Coronary artery (tissue), 2 donors: Measurements from ENCODE around the gene LRRC28.

Source experiments
- DNase-seq: peaks from one replicate; pipeline ENCODE4 v3.0.0-alpha.2; 2017; ENCODE audit warnings: low spot score
- H3K27ac ChIP-seq, 2 donors: fragments of 200-600 bp; sonication (generic); one replicate each; pipeline ENCODE4 v1.5.1; 2016 to 2019
- H3K4me3 ChIP-seq: fragments of 200-600 bp; sonication (generic); 2 replicates; pipeline ENCODE4 v1.5.1; 2016; ENCODE audit warnings: mild to moderate bottlenecking, moderate library complexity
- TF ChIP-seq, protein P1 (sequence below): fragments of 200-600 bp; sonication (generic); IDR thresholded peaks from one replicate; pipeline ENCODE4 v1.5.1; 2019; ENCODE audit warnings: antibody characterized with exemption

Gene LRRC28

GRCh38 chr15:99433757-99434450 lies 182.6 kb downstream of the LRRC28 start:
- no peak for DNase-seq
- no peak overlapping the region for H3K27ac ChIP-seq
- no peak overlapping the region for H3K4me3 ChIP-seq
- TF ChIP-seq, protein P1, sequence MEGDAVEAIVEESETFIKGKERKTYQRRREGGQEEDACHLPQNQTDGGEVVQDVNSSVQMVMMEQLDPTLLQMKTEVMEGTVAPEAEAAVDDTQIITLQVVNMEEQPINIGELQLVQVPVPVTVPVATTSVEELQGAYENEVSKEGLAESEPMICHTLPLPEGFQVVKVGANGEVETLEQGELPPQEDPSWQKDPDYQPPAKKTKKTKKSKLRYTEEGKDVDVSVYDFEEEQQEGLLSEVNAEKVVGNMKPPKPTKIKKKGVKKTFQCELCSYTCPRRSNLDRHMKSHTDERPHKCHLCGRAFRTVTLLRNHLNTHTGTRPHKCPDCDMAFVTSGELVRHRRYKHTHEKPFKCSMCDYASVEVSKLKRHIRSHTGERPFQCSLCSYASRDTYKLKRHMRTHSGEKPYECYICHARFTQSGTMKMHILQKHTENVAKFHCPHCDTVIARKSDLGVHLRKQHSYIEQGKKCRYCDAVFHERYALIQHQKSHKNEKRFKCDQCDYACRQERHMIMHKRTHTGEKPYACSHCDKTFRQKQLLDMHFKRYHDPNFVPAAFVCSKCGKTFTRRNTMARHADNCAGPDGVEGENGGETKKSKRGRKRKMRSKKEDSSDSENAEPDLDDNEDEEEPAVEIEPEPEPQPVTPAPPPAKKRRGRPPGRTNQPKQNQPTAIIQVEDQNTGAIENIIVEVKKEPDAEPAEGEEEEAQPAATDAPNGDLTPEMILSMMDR = no peak

DNA sequence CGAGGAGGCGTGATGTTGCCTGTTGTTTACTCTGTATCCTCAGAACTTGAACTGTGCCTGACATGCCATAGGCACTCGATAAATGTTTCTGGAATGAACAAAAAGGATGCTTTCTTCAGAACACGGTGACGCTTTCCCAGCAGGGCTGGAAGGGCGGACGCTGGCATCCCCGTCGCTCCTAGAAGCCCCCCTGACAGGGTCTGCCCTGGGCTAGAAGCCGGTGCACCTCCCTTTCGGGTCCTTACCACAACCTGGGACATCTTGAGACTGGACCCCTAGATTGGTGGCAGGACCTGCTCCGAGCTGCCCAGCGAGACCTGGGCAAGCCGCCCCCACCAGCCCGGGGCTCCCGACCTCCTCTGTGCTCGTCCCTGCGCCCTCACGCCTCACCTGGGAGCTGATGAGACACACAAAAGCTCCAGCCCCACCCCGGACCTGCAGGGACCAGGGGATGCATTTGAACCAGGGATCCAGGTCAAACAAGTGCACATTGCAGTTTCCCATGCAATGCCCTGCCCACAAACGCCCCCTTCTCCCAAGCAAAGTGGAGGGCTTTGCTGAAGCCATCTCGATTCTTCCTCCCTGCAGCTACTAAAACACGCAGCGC lies 183.3 kb downstream of the LRRC28 start:
- TF ChIP-seq, protein P1 = no peak
- DNase-seq = no peak
- Histone ChIP-seq H3K27ac (no peak overlapping the region), H3K4me3 (no peak overlapping the region)

- TF ChIP-seq, protein P1 = no peak
- Histone ChIP-seq H3K4me3 (no peak overlapping the region), H3K27ac (no peak overlapping the region)
- no peak for DNase-seq
Observed at GRCh38 chr15:99435113-99435695, 183.9 kb downstream of the LRRC28 start.

- Histone ChIP-seq H3K4me3 (no peak overlapping the region), H3K27ac (peak overlapping the region in 1 of 2 donors; percentile 20)
- no peak for DNase-seq
- TF ChIP-seq, protein P1 = no peak
Observed at GRCh38 chr15:99435877-99436541, 184.7 kb downstream of the LRRC28 start.

- Histone ChIP-seq H3K4me3 (no peak overlapping the region), H3K27ac (peak overlapping the region in 1 of 2 donors; percentile 55)
- peak; percentile 72 for DNase-seq
- TF ChIP-seq, protein P1 = no peak
Observed at GRCh38 chr15:99436542-99437314, 185.4 kb downstream of the LRRC28 start.

DNA sequence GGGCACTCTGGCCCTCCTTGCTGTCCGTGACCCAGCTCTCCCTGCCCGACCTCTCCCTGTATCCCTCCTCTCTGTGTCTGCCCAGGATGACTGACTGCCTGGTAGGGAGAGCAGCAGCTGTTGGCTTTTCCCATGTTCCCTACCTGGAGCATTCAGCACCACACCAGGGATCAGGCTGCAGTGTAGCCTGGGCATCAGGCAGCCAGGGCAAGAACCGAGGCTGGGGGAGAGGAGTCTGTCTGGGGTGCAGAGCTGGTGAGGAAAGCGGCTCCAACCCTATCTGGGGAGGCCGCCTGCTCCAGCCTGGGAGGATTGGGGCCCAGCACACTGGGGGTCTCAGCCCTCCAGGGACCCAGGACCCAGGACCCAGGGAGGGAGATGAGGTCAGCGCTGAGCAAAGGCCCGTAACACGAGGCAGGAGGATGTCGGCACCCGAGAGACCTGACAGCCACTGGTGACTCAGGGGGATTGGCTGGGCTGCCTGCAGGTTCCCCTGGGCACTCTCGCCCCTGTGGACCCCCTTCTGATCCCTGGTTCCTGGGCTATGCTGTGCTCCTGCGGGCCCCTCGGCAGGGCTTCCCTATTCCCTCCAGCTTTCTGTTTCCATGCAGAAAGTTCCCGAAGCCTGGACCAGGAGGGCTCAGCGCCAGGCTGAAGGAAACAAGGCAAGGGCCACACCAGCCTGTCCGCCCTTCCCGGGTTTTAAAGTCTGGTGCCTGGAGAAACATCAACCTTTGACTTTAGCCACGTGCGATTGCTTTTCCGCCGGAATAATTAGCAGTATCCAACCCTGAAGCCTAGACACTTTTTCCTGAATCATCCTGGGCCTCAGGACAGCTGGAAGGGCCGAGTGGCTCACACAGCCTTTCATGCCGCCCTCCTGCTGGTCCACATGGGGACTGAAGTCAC lies 186.3 kb downstream of the LRRC28 start:
- Histone ChIP-seq H3K4me3 (no peak overlapping the region), H3K27ac (peak overlapping the region; percentile 3 to 55)
- peak; percentile 71 for DNase-seq
- TF ChIP-seq, protein P1 = no peak
